ENCODE measurements around the gene MTERF2.

DNA sequence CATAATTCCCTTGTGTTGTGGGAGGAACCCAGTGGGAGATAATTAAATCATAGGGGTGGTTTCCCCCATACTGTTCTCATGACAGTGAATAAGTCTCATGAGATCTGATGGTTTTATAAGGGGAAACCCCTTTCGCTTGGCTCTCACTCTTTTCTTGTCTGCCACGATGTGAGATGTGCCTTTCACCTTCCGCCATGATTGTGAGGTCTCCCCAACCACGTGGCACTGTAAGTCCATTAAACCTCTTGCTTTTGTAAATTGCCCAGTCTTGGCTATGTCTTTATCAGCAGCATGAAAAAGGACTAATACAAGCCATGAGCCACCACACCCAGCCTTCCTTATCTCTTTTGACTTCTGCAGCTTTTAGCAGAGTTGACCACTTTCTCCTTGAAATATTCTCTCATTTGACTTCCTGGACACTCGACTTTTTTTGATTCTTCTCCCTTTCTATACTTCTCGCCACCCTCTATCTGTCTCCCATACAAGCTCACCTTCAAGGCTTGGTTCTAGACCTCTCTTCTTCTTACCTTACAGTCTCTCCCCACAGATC lies 2.3 kb downstream of the MTERF2 start:
- TF ChIP-seq CTCF (IDR thresholded peaks at IDR 0.05; ENCODE audit: low read depth, low read length, poor library complexity, severe bottlenecking) (no peak), EZH2phosphoT487 (IDR thresholded peaks at IDR 0.05; ENCODE audit: borderline replicate concordance, low read length) (no peak)

Measured in DOHH2 (cell line).